Dedifferentiated amniotic fluid mesenchymal stem cell (primary cell): Measurements from ENCODE around the gene GALNT7.
A peak's percentile ranks its signal among the peaks of the same experiment; 100 is the strongest.
"Not testable (repeated sequence)": the region's sequence is repeated elsewhere in the genome, so short reads cannot be mapped to it uniquely, and the experiment has no call there.

Source experiments
- DNase-seq: peaks from one replicate; pipeline ENCODE4 v3.0.0-alpha.2; 2016; ENCODE audit errors: extremely low spot score

GALNT7 gene

DNA sequence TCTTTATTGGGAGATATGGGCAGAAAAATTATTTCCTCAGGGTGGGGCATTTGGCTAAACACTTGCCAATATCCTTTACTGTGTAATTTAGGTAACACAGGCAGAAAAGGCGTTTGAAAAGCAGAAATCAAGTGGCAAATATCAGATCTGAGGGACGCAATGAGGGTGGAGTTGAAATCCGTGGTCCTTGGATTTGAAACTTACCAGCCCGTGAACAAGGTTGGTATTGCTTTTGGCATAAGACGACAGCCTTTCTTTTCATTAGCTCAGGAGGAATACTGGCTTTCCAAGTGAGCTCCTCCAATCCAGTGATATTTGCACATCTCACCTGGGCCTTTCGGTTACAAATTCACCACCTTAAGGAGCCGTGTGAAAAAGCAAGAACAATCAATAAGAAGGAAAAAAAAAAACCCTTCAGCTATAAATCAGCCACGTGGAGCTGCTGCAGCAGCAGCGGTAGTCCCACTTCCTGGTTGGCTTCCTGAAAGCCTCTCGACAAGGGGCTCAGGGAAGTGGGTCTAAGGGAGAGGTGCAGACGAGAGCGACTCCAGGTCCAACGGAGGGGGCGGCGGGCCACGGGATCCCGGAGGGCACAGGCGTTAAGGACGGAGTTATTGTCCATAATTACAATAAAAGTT is 734 bp upstream of the GALNT7 start:
- no peak for DNase-seq

DNA sequence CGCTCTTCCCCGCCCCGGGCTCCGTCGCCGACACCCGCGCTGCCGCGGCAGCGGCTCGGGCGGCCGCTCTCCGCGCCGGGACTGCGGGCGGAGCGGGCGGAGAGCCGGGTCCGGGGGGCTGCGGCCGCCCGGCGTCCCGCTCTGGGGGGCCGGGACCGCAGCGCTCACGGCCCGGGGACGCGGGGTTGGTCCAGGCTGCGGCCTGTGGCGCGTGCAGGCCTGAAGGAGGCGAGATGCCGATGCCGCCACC is 492 bp downstream of the GALNT7 start:
- no peak for DNase-seq

DNA sequence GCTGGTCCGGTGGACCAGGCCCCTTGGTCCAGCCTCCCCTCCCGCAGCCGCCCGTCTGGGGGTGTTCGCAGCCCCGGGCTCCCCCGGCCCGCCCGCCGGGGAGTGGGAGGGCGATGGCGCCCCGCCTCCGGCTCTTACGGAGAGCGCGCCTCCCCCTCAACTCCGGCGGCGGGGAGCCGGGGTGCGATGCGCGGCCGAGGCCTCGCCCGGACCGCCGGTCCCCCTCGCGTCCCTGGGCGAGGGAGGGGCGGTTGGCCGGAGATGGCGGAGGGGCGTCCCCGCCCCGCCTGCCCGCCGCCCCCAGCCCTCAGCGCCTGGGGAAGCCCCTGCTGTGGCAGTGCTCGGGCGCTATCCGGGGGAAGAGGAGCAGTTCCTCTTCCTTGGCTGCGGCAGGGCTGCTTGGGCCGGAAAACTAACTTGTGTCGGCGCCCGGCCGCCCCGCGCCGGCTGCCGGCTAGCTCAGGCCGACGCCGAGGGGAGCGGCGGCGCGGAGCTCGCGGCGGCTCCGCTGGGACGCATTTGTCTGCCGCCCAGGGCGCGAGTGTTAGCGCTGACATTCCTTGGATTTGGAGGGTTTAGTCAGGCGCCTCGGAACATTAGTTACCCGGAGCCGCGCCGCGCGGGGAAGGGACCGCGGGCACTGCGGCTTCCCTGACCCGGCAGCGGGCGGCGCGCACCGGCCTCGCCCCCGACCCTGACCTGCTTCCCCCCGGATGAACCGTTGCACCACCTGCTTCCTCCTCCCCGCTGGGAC is 994 bp downstream of the GALNT7 start:
- DNase-seq: peak; percentile 43

DNA sequence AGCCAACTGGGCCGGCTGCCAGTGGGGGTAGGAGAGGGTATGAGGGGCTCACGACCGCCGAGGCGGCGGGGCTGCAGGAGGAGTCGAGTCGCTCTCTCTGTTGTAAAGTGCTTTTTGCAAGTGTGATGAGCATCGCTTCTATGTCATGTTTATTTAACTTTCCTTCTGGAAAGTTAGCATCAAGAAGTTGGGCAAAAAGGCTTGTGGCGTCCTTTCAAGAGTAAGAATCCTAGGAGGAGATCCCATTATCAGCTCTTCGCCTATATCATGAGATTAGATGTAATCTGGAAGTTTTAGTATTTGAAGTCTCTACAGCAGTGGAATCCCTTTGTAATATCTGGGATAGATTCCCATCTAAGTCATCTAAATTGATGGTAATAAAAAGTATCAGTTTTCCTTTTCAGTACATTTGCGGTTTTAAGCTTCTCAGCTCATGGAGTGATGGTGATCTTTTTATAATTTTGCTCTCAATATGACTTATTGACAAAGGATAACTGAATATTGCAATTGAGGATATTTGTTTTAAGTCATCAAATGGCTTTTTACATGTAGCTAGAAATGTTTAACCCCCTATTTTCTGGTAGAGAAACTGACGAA is 1.7 kb downstream of the GALNT7 start:
- no peak for DNase-seq

DNA sequence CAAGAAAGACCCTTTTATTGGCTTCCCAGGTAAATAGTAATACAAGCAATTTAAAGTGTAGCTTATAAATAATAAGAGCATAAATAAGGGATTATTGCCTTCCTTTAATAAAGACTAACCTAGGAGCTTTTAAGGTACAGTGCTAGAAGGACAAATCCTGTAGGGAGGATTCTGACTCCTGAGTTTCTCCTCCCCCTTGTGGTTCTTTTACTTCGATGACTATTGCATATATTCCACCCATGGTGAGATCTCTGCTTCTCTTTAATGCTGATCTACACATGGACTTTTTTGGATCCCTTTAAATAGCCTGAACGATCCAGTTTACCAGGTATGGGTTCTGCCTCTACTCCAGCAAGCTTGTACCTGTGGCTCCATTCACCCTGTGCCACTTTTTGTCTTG is 2.5 kb downstream of the GALNT7 start:
- no peak for DNase-seq

DNA sequence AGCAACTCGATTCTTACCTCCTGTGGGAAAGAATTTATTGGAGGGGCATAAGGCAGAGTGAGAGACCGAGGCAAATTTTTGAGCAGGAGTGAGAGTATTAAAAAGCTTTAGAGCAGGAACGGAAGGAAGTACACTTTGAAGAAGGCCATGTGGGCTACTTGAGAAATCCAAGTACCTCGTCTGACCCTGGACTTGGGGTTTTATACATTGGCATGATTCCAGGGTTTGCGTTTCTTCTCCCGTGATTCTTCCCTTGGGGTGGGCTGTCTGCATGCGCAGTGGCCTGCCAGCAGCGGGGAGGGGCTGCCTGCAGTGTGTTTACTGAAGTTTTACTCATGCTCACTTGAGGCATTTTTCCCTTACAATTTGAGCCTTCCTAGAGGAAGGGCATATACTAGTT is 3.4 kb downstream of the GALNT7 start:
- DNase-seq: no peak

DNA sequence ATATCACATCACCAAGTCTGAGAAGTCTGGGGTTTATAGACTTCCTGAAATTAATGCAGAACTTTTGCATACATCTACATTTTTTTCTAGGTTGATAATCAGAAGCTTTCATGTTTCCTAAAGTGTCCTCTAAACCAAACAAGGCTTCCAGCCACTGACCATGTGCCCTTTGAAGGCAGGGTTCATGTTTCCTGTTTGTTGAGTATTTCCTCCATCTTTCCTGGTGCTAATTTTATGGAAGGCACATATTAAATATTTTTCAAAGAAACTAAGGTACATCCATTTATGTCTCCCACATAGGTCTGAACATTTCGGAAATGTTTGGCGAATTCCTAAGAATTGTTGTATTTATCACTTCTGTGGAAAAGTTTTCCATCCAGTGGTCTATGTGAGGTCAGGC is 5.6 kb downstream of the GALNT7 start:
- DNase-seq: no peak

DNA sequence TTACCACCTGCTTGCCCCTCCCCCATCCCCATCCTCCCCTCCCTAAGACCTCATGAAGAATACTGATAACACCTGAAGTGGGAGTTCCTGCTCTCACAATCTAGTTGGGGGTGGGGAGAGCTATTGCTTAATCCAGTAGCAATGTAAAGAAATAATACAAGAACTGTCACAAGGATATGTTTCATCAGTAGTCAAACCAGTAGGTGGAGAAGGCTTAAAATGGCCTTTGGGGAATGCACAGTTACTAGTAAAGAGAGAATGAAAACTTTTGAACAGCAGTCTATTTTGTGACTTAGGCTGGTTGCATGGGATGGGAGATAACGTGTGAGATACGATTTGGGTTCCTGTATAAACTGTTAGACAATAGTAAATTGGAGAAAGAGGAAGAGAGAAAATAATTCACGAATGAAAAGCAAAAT is 6.0 kb downstream of the GALNT7 start:
- DNase-seq: no peak

DNA sequence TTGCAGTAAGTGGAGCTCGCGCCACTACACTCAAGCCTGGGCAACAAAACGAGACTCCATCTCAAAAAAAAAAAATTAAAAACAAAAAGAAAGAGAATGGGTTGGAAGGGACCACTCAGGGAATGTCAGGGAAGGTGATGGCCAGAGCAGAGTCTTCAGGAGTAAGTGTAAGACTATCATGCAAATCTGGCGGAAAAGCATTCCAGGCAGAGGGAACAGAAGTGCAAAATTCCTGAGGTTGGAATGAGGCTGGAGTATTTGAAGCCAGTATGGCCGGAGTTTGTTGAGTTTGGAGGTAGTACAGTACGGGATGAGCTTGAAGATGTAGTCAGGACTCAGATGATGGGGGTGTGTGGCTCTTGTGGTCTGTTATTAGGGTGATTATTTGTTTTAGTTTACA is 7.4 kb downstream of the GALNT7 start:
- DNase-seq: no peak

DNA sequence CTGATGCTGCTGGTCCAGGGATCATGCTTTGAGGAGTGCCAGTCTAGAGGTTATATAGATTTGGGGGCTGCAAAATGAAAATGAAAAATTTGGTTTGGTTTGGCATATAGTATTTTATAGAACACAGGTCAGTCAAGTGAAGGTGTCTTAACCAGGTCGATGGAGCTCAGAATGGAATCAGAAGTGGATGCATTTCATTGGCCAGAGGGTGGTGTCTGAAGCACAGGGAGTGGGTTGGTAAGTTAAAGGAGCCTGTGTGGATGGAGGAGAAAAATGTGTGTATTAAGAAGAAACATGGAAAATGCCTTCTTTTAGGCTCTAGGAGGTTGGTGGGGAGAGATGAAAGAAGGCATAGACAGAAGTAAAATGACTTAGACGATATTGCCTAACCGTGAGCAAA is 8.6 kb downstream of the GALNT7 start:
- DNase-seq: no peak

DNA sequence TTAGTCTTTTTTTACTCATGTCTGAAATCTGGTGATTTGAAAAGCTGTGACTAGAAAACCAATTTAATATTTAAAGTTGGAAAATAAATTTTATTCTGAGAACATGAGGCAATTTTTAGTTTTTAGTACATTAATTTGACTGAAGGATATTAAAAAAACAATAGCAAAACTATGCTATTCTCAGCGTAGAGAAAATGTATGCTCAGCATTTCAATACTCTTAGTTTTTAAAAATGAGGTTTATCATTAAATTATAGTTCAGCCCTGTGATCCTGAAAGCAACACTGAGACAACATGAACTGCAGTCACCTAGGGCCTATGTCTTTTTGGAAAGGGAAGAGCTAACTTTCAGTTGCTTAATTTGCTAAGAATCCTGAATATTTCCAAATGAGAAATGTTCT is 9.5 kb downstream of the GALNT7 start:
- DNase-seq: no peak

DNA sequence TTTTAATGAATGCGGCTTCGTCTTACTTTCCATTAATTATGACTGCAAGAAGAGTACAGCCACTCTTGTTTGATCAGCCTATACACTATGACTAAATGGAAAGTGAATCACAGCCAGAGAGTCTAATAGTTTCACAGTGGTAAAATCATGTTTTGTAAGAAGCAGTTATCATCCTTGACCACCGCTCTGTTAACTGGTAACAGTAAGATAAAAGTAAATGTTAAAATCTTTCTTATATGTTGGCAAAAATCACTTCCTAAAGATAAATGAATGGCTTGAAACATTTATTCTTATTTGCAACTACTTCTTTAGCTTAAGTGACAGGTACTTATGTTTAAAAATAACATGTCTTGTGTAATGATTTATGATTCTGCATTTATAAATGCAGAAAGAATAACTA is 13.2 kb downstream of the GALNT7 start:
- DNase-seq: peak; percentile 50

DNA sequence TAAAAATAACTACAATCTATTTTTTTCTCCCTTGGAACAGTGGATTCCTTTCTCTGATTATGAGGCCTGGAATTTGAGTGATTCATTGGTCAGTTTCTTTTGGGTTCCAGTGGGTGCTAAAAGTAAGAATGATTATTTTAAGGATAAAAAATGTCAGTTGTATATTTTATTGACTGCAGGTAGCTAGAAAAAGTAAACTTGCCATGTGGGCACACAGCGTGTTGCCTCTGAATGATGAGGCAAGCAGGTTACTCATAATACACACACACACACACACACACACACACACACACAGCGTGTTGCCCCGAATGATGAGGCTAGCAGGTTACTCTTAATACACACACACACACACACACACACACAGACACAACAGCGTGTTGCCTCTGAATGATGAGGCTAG is 13.8 kb downstream of the GALNT7 start:
- peak; percentile 72 for DNase-seq

DNA sequence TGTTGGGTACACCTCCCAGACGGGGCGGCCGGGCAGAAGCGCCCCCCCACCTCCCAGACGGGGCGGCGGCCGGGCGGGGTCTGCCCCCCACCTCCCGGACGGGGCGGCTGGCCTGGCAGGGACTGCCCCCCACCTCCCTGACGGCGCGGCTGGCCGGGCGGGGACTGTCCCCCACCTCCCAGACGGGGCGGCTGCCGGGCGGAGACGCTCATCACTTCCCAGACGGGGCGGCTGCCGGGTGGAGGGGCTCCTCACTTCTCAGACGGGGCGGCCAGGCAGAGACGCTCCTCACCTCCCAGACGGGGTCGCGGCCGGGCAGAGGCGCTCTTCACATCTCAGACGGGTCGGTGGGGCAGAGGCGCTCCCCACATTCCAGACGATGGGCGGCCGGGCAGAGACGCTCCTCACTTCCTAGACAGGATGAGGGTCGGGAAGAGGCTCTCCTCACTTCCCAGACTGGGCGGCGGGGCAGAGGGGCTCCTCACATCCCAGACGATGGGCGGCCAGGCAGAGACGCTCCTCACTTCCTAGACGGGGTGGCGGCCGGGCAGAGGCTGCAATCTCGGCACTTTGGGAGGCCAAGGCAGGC is 15.1 kb downstream of the GALNT7 start:
- DNase-seq: not testable (repeated sequence)

DNA sequence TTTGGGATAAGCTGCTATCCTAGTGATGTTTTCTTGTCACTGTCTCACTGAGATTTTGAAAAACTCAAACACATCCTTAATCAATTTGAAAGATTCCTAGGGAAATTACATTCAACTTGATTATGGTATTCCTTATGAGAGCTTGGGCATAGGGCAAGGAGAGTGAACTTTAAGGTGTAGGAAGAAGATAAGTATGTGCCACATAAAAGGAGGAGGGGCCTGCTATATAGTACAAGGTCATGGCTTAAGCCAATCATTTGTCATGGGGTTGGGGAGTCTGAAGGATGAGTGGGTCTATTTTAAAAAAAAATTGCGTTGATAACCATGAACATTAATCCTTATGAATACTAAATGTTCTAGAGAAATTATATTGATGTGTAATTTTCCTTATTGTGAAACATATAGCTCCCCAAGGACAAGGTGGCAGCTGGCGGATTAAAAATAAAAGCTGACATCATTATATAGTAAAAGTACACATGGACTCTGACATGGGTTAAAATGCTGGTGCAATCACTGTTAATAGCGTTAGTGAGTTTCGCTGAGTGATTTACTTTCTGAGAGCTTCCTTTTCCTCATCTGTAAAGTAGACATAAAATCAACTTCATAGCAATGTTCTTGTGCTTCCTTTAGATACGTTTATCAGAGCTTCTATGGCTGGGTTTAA is 17.4 kb downstream of the GALNT7 start:
- no peak for DNase-seq

DNA sequence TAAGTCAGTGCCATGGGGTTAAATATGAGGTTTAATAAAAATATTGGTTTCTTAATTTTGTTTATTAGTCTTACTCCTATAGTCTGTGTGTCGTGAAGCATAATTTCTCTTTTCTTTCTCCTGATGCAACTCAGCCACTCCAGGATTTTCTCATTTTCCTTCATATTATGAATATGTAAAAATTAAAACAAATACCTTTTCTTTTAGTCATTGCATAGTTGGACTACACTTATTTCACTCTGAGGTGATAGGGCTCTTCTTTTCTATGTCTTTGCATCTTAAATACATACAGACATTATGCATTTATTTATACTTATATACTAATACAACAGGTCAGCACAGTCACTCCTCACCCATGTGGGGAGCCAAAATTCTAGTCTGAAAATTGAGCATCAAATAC is 19.1 kb downstream of the GALNT7 start:
- DNase-seq: no peak

DNA sequence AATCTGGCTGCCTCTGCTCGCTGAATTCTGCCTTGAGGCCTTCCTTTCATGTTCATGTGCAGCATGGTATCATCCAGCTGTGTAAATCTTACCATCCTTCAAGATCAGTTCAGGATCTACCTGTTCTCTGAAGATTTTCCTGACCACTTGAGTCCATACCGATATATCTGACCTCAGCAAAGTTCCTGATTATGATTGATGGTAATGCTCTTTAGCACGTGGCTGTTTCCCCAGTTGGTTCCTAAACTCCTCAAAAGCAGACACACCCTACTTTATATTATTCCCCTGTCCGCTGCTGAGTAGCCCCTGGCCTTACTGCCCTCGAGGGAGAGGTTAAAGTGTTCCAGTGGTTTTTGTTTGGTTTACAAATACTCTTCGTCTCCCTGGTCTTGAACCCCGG is 20.0 kb downstream of the GALNT7 start:
- DNase-seq: no peak

DNA sequence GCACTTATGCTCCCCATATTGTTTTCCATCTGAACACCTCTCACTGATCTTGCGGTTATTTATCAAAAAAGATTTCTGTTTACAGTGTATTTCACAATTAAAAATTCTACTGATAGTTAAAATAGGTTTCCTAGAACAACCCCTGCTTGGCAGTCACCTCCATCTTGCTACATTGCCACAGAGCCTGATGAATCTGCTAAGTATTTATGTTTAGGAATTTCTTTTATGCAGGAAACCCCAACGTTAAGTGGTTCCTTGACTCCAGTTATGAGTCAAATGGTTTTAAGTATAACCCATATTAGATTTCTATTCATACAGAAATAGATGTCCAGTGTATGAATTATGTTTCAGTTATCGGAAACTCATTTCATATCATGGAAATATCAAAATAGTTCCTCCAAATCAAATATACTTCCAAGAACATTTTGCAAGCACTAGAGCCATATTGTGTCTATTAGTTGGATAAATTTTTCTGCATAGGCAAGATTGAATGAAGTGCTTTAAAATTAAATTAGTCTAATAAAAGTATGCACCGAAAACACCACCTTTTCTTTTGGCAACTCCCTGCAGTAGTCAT is 20.6 kb downstream of the GALNT7 start:
- no peak for DNase-seq

DNA sequence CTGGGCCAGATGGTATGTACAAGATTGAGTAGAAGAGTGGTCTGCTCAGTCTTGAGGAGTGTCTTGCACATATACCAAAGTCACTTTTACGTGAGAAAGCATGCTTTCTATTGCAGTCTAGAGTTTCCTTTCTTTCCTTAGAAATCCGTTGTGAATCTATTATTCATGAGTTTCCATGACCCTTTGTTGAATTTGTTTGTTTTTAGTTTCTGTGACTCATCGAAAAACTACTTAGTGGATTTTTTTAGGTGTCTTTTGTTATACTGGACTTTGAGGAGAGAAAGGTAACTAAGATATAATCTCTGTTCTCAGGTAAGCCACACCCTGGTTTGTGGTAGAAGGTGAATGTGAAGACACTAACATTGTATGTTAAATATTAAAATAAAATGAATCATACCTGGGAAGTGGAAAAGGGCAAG is 23.0 kb downstream of the GALNT7 start:
- no peak for DNase-seq

DNA sequence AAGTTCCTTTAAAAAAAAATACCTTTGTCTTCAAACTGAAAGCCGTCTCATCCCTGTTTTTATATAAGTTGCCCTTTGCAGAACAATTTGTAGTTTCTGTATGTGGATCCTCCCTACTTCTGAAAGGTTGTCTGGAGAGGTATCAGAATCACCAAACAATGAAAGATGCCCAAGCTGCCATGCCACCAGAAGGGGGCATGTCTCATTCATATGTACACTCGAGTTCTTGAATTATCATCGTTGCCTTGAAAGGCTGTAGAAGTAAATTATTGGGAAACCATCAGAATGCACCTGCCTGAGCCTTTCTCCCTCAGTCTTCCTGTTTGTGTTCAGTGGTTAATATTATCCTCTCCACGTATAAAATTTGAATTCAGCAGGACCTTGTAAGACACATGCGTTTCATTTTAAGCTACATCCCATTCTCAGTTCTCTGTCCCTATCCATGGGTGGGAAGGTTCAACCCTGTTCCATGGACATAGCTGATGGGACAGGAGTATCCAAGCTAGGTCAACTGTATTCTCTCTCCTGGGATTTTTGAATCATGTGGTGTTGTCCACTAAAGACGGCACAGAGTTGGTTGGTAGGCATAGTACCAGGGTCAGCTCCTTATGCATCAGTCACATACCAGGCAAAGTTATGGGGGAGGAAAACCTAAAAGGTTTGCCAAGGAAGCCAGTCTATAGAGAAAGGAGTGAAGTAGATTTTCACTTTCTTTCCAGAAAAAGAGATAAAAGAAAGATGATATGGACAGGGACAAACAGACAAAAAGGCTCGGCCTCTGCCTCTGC is 24.0 kb downstream of the GALNT7 start:
- DNase-seq: no peak

DNA sequence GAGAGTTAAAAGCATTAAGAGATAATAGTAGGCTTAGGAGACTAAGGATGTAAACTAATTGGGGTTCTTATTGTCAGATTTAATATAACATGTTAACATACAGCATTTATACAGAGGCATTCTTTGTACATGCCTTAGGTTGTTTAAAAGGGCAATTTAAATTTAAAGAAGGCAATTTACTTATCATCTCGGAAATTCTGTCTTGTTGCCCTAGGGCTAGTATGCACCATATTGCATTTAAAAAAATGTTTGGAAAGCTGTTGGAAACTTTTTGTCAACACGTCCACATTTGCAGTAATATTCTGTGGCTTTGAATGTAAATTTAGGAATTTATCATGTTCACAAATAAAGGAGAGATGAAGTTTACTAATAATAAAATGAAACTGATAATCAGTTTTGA is 25.5 kb downstream of the GALNT7 start:
- no peak for DNase-seq

DNA sequence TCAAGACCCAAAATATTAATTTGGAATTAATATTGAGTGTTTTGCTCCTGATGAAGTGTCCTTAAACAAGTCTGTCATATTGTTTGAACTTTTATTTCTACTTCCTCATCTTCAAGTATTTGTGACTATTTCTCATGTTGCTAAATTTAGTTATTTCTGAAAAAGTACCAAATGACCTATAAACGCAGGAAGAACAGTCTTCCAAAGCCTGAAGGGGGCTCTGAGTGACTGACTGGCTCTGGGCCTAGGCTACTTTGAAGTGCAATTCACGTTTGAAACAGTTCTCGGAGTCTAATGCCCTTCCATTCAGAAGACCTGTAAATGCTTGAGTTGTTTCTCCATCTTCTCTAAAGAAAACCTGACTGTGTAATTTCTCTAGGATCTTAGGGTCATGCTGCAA is 26.5 kb downstream of the GALNT7 start:
- no peak for DNase-seq
